Loucy (cell line): ENCODE data around the gene DAB1.

Experiments used
- EZH2phosphoT487 ChIP-seq: fragments of 200-600 bp; IDR thresholded peaks from 2 replicates; pipeline ENCODE4 v1.6.1; 2018; ENCODE audit warnings: antibody characterized with exemption, mild to moderate bottlenecking, moderate library complexity, borderline replicate concordance
- TF ChIP-seq, protein P1 (sequence below): fragments of 200-600 bp; sonication (generic); conservative IDR thresholded peaks from 2 replicates; pipeline ENCODE4 v1.5.1; 2014; ENCODE audit warnings: mild to moderate bottlenecking, antibody characterized with exemption, low read length

DNA sequence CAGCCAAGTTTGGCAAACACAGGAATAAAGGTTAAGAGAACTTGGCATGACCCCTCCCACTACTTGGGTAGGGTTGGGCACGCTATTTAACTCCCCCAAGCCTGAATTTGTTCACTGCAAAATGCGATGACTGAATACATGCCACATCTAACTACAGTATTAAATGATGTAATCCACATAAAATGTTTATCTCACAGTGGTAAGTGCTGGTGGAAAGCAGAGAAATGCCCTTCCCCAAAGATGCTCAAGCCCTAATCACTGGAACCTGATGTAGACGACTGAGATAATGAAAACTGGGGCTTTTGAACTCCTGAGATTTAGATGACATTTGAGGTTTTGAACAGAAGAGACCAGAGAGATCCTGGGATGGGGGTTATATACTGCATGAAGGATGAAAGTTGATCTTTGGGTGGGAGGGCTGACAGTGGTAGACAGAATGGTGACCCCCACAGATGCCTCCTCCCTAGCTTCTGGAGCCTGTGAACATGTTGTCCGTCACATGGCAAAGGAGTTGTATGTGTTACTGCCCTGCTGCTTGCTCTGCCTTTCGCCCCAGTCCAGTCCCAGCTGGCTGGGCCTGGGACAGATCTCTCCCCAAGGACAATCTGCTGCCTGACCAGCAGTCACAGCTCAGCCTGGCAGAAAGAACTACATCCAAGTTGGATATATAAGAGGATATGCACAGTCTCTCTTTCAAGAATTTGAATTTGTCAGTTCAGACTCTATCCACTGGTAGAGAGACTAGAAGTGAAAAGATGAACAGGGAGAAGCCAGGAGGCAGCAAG is 120.9 kb downstream of the DAB1 start:
- no peak for TF ChIP-seq EZH2phosphoT487
- TF ChIP-seq, protein P1, sequence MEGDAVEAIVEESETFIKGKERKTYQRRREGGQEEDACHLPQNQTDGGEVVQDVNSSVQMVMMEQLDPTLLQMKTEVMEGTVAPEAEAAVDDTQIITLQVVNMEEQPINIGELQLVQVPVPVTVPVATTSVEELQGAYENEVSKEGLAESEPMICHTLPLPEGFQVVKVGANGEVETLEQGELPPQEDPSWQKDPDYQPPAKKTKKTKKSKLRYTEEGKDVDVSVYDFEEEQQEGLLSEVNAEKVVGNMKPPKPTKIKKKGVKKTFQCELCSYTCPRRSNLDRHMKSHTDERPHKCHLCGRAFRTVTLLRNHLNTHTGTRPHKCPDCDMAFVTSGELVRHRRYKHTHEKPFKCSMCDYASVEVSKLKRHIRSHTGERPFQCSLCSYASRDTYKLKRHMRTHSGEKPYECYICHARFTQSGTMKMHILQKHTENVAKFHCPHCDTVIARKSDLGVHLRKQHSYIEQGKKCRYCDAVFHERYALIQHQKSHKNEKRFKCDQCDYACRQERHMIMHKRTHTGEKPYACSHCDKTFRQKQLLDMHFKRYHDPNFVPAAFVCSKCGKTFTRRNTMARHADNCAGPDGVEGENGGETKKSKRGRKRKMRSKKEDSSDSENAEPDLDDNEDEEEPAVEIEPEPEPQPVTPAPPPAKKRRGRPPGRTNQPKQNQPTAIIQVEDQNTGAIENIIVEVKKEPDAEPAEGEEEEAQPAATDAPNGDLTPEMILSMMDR: no peak
